Heart left ventricle (tissue), 13 donors: ENCODE measurements around the gene HCLS1.

ENCODE experiments used
- POLR2A ChIP-seq, 2 donors: fragments of 450-650 bp; IDR thresholded peaks; one replicate each; pipeline ENCODE4 v1.6.1; 2017; ENCODE audit warnings: antibody characterized with exemption in 2 of 2, mild to moderate bottlenecking in 2 of 2, moderate library complexity in 2 of 2
- TF ChIP-seq, protein P1 (sequence below), 12 donors: fragments of 200-600 bp; sonication (generic) in 4 of 12; IDR thresholded peaks; one replicate each; pipeline versions ENCODE4 v1.5.0 to v1.8.0; 2018 to 2022; ENCODE audit warnings: antibody characterized with exemption in 12 of 12, mild to moderate bottlenecking in 5 of 12
- donor health status: ischemic (EF 13 %, LVEDD 7.1; RV severe dilation, severe dysfunction).
- donor health status: DM: no; HTN: yes; CAD: no.
- donor health status: DM: no; HTN: no; CAD: no.
- donor health status: ischemic (EF 25% LVEDD 6.9; RV normal size, moderate dysfunction).
- donor health status: ischemic (EF 25% LVEDD 5.7; RV mildly dilated, moderate dysfunction).
- donor health status: ischemic (EF 35%, LVEDD 5.7; RV mildly dilated, moderate dysfunction).
- donor health status: nonischemic (EF 11% LVEDD 7.7; RV severe dilation, severe dysfunction).
- donor health status: DM: yes; HTN: yes; CAD: no.
- donor health status: PGD.
- donor health status: ischemic (EF 29% LVEDD 5.4; RV normal size, mild dysfunction).
- donor health status: nonischemic (EF 23%, LVEDD 6.1; RV moderate dilation, normal function).

DNA sequence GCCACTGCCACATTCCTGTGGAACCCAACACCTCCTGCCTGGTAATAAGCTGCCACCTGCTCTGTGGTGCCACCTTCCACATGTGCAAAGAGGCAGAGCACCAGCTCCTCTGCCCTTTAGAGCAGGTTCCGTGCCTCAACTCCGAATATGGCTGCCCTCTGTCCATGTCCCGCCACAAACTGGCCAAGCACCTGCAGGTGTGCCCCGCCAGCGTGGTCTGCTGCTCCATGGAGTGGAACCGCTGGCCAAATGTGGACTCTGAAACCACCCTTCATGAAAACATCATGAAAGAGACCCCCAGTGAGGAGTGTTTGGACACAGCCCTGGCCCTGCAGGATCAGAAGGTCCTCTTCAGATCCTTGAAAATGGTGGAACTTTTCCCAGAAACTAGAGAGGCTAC lies 39.2 kb downstream of the HCLS1 start:
- TF ChIP-seq, protein P1, sequence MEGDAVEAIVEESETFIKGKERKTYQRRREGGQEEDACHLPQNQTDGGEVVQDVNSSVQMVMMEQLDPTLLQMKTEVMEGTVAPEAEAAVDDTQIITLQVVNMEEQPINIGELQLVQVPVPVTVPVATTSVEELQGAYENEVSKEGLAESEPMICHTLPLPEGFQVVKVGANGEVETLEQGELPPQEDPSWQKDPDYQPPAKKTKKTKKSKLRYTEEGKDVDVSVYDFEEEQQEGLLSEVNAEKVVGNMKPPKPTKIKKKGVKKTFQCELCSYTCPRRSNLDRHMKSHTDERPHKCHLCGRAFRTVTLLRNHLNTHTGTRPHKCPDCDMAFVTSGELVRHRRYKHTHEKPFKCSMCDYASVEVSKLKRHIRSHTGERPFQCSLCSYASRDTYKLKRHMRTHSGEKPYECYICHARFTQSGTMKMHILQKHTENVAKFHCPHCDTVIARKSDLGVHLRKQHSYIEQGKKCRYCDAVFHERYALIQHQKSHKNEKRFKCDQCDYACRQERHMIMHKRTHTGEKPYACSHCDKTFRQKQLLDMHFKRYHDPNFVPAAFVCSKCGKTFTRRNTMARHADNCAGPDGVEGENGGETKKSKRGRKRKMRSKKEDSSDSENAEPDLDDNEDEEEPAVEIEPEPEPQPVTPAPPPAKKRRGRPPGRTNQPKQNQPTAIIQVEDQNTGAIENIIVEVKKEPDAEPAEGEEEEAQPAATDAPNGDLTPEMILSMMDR (IDR thresholded peaks at IDR 0.05) = no peak
- no peak for TF ChIP-seq POLR2A (IDR thresholded peaks at IDR 0.05)
